BLaER1 treated with 17β-estradiol and CSF1 and Interleukin-3, amounts not matched to agents 10 nM and 100 nM (cell line): Measurements from ENCODE around the gene LMAN2L.

ENCODE experiments used
- H3K27ac ChIP-seq, 11 experiments: shearing (Covaris generic); formaldehyde crosslinking; 2 replicates each; pipeline ENCODE4 v1.8.1; 2022
- H3K27me3 ChIP-seq, 11 experiments: shearing (Covaris generic); formaldehyde crosslinking; 2 replicates each; pipeline ENCODE4 v1.8.1; 2022
- H3K36me3 ChIP-seq, 11 experiments: shearing (Covaris generic); formaldehyde crosslinking; 2 replicates each; pipeline ENCODE4 v1.8.1; 2022
- H3K4me1 ChIP-seq, 10 experiments: shearing (Covaris generic); formaldehyde crosslinking; 2 replicates each; pipeline ENCODE4 v1.8.1; 2022
- H3K4me2 ChIP-seq, 11 experiments: shearing (Covaris generic); formaldehyde crosslinking; 2 replicates each; pipeline ENCODE4 v1.8.1; 2022
- H3K4me3 ChIP-seq, 10 experiments: shearing (Covaris generic); formaldehyde crosslinking; 2 replicates each; pipeline ENCODE4 v1.8.1; 2022
- H3K9ac ChIP-seq, 11 experiments: shearing (Covaris generic); formaldehyde crosslinking; 2 replicates each; pipeline ENCODE4 v1.8.1; 2022
- H3K9me3 ChIP-seq, 11 experiments: shearing (Covaris generic); formaldehyde crosslinking; replicated peaks in 1 of 11; 2 replicates each; pipeline ENCODE4 v1.8.1; 2022
- H4K20me1 ChIP-seq, 11 experiments: shearing (Covaris generic); formaldehyde crosslinking; 2 replicates each; pipeline ENCODE4 v1.8.1; 2022
- Cebpa-rat ChIP-seq, 11 experiments: shearing (Covaris generic); IDR thresholded peaks; 2 replicates each; pipeline ENCODE4 v1.8.1; 2022

Gene LMAN2L

GRCh38 chr2:96762529-96763311, 22.9 kb upstream of the LMAN2L start:
- peaks cover 11 to 66% (median 20%) of the 10 kb centered on the region in 11 experiments; a peak in 19 of 22 replicates for H4K20me1 ChIP-seq
- peaks cover 63 to 81% (median 74%) of the 10 kb centered on the region in 10 experiments for H3K4me1 ChIP-seq
- H3K27me3 ChIP-seq, result no peaks in the 10 kb centered on the region
- H3K4me3 ChIP-seq, result peak overlapping the region; percentile 60 to 76 (median 66)
- TF ChIP-seq Cebpa-rat (IDR thresholded peaks at IDR 0.05), result no peak
- no peaks in the 10 kb centered on the region for H3K9me3 ChIP-seq
- H3K9ac ChIP-seq, result peak overlapping the region; percentile 44 to 78 (median 72); a peak in 21 of 22 replicates
- peaks cover 0 to 13% (median 0%) of the 10 kb centered on the region in 11 experiments; a peak in 1 of 22 replicates for H3K36me3 ChIP-seq
- H3K27ac ChIP-seq, result peak overlapping the region in 5 of 11 experiments; percentile 34 to 74 (median 67); a peak in 3 of 22 replicates
- H3K4me2 ChIP-seq, result peak overlapping the region; percentile 88 to 100 (median 98)

GRCh38 chr2:96760986-96761832, 21.3 kb upstream of the LMAN2L start:
- H3K27ac ChIP-seq, result peak overlapping the region; percentile 55 to 85 (median 76); a peak in 21 of 22 replicates
- H4K20me1 ChIP-seq, result peaks cover under 1 to 51% (median 14%) of the 10 kb centered on the region in 11 experiments; a peak in 15 of 22 replicates
- no peaks in the 10 kb centered on the region for H3K27me3 ChIP-seq

GRCh38 chr2:96760036-96760985, 20.4 kb upstream of the LMAN2L start, which contains the start of gene CNNM4:
CNNM4 (plus strand) TSS chr2:96760902; CDS start chr2:96761000, 98 bp downstream.
- Histone ChIP-seq H3K27me3 (no peaks in the 10 kb centered on the region), H3K4me1 (peaks cover 49 to 70% (median 58%) of the 10 kb centered on the region in 10 experiments), H3K9me3 (no peaks in the 10 kb centered on the region), H3K4me3 (peak within 1 kb of the TSS; percentile 60 to 76 (median 66)), H4K20me1 (peaks cover 0 to 42% (median 13%) of the 10 kb centered on the region in 11 experiments; a peak in 14 of 22 replicates), H3K36me3 (no peaks in the 10 kb centered on the region), H3K4me2 (peak within 1 kb of the TSS; percentile 88 to 100 (median 98)), H3K9ac (peak within 1 kb of the TSS; percentile 68 to 84 (median 82)), H3K27ac (peak within 1 kb of the TSS; percentile 55 to 85 (median 76); a peak in 21 of 22 replicates)
- no peak for TF ChIP-seq Cebpa-rat (IDR thresholded peaks at IDR 0.05)

More at GRCh38 chr2:96760986-96761832, 21.3 kb upstream of the LMAN2L start:
- no peak for TF ChIP-seq Cebpa-rat (IDR thresholded peaks at IDR 0.05)
- H3K36me3 ChIP-seq, result peaks cover 0 to 1% (median 0%) of the 10 kb centered on the region in 11 experiments; a peak in 1 of 22 replicates
- H3K4me2 ChIP-seq, result peak overlapping the region; percentile 88 to 100 (median 98)
- no peaks in the 10 kb centered on the region for H3K9me3 ChIP-seq
- H3K9ac ChIP-seq, result peak overlapping the region; percentile 68 to 84 (median 82)
- peaks cover 51 to 74% (median 62%) of the 10 kb centered on the region in 10 experiments for H3K4me1 ChIP-seq
- H3K4me3 ChIP-seq, result peak overlapping the region; percentile 60 to 76 (median 66)

GRCh38 chr2:96759548-96759947, 19.7 kb upstream of the LMAN2L start:
- H3K9ac ChIP-seq, result peak overlapping the region in 1 of 11 experiments; percentile 84; a peak in 1 of 22 replicates
- H3K4me3 ChIP-seq, result no peak overlapping the region
- H3K9me3 ChIP-seq, result no peaks in the 10 kb centered on the region
- H3K36me3 ChIP-seq, result no peaks in the 10 kb centered on the region
- no peak for TF ChIP-seq Cebpa-rat (IDR thresholded peaks at IDR 0.05)
- H3K27me3 ChIP-seq, result no peaks in the 10 kb centered on the region
- peaks cover 41 to 63% (median 51%) of the 10 kb centered on the region in 10 experiments for H3K4me1 ChIP-seq
- H4K20me1 ChIP-seq, result peaks cover 0 to 36% (median 13%) of the 10 kb centered on the region in 11 experiments; a peak in 13 of 22 replicates
- H3K27ac ChIP-seq, result no peak overlapping the region
- H3K4me2 ChIP-seq, result peak overlapping the region; percentile 1 to 91 (median 80); a peak in 18 of 22 replicates

GRCh38 chr2:96758987-96759386, 19.1 kb upstream of the LMAN2L start:
- peak overlapping the region in 4 of 11 experiments; percentile 1 to 79 (median 42); a peak in 4 of 22 replicates for H3K4me2 ChIP-seq
- H3K4me1 ChIP-seq, result peaks cover 36 to 57% (median 45%) of the 10 kb centered on the region in 10 experiments
- H3K9me3 ChIP-seq, result no peaks in the 10 kb centered on the region
- H3K27ac ChIP-seq, result no peak overlapping the region
- TF ChIP-seq Cebpa-rat (IDR thresholded peaks at IDR 0.05), result no peak
- no peak overlapping the region for H3K4me3 ChIP-seq
- no peaks in the 10 kb centered on the region for H3K36me3 ChIP-seq
- H3K9ac ChIP-seq, result no peak overlapping the region; a peak in 2 of 22 replicates
- peaks cover 0 to 30% (median 13%) of the 10 kb centered on the region in 11 experiments; a peak in 13 of 22 replicates for H4K20me1 ChIP-seq
- H3K27me3 ChIP-seq, result no peaks in the 10 kb centered on the region

- Histone ChIP-seq H3K36me3 (no peaks in the 10 kb centered on the region), H3K27me3 (no peaks in the 10 kb centered on the region), H3K4me2 (no peak overlapping the region; a peak in 1 of 22 replicates), H4K20me1 (peaks cover 0 to 15% (median 1%) of the 10 kb centered on the region in 11 experiments; a peak in 10 of 22 replicates), H3K9ac (no peak overlapping the region), H3K4me1 (peaks cover 21 to 42% (median 30%) of the 10 kb centered on the region in 10 experiments), H3K4me3 (no peak overlapping the region), H3K27ac (no peak overlapping the region), H3K9me3 (no peaks in the 10 kb centered on the region)
- no peak for TF ChIP-seq Cebpa-rat (IDR thresholded peaks at IDR 0.05)
Observed at GRCh38 chr2:96757477-96757860, 17.6 kb upstream of the LMAN2L start.

- Histone ChIP-seq H3K4me2 (no peak overlapping the region; a peak in 1 of 22 replicates), H3K27ac (no peak overlapping the region), H3K4me3 (no peak overlapping the region), H3K4me1 (peaks cover 15 to 36% (median 25%) of the 10 kb centered on the region in 10 experiments), H3K36me3 (no peaks in the 10 kb centered on the region), H3K27me3 (no peaks in the 10 kb centered on the region), H3K9ac (no peak overlapping the region), H4K20me1 (peaks cover 0 to 10% (median 0%) of the 10 kb centered on the region in 11 experiments; a peak in 5 of 22 replicates), H3K9me3 (no peaks in the 10 kb centered on the region)
- TF ChIP-seq Cebpa-rat (IDR thresholded peaks at IDR 0.05), result no peak
Observed at GRCh38 chr2:96756788-96757476, 17.1 kb upstream of the LMAN2L start.
